HepG2 (cell line): ENCODE measurements around the gene TXNDC2. TPM values are rescaled to one million over a fixed set of nuclear protein-coding genes. Genes with fewer than 3 reads are reported as not detected.

ENCODE experiments used
- GPN1 ChIP-seq: sonication (generic); formaldehyde crosslinking; IDR thresholded peaks from 2 replicates; pipeline ENCODE4 v1.5.1; 2020; ENCODE audit warnings: missing genetic modification reagents, borderline replicate concordance
- KDM6A ChIP-seq: IDR thresholded peaks from 2 replicates; pipeline ENCODE4 v1.6.1; 2016; ENCODE audit warnings: low read depth
- NFE2 ChIP-seq: sonication (generic); formaldehyde crosslinking; IDR thresholded peaks from 2 replicates; pipeline ENCODE4 v1.4.0; 2020; ENCODE audit warnings: missing genetic modification reagents
- NONO ChIP-seq, 2 experiments: fragments of 450-650 bp in 1 of 2; sonication (generic) in 1 of 2; formaldehyde crosslinking in 1 of 2; IDR thresholded peaks in 1 of 2; conservative IDR thresholded peaks in 1 of 2; 2 replicates each; pipeline versions ENCODE4 v1.6.1 to v1.8.0; 2017 to 2022; ENCODE audit warnings: mild to moderate bottlenecking in 1 of 2, missing genetic modification reagents in 1 of 2, moderate library complexity in 1 of 2
- POLR2A ChIP-seq, 2 experiments: IDR thresholded peaks; 2 replicates each; pipeline ENCODE4 v1.6.1; 2011; ENCODE audit warnings: low read depth in 2 of 2, low read length in 2 of 2, mild to moderate bottlenecking in 1 of 2, moderate library complexity in 1 of 2; ENCODE audit not compliant: insufficient read depth in 1 of 2
- SMYD3 ChIP-seq: sonication (generic); formaldehyde crosslinking; IDR thresholded peaks from 2 replicates; pipeline ENCODE4 v1.8.1; 2023; ENCODE audit warnings: mild to moderate bottlenecking, missing genetic modification reagents
- XRCC5 ChIP-seq: fragments of 200-400 bp; formaldehyde crosslinking; optimal IDR thresholded peaks from 2 replicates; pipeline ENCODE3; 2017; ENCODE audit warnings: mild to moderate bottlenecking, low read length
- ZNF138 ChIP-seq: sonication (generic); formaldehyde crosslinking; IDR thresholded peaks from 2 replicates; pipeline ENCODE4 v1.5.0; 2020; ENCODE audit warnings: mild to moderate bottlenecking, low read depth, missing genetic modification reagents
- polyA plus RNA-seq, 8 experiments: library from polyadenylated mRNA; depleted of rRNA in 3 of 8; stranded (reverse) in 7 of 8; unstranded in 1 of 8; fragments of >200 nt; fragmentation: Illumina TruSeq in 4 of 8; extraction: Trizol in 4 of 8; gene quantifications; 2 replicates each; pipeline versions ENCODE4 v1.2.1 to v1.2.3, GENCODE V29; 2011 to 2016; ENCODE audit warnings: low read depth in 4 of 8, missing spikeins in 1 of 8, mixed read lengths in 1 of 8; ENCODE audit not compliant: insufficient read depth in 1 of 8
- total RNA-seq, 5 experiments: library from RNA; depleted of rRNA; stranded (reverse); fragments of >200 nt; fragmentation: Illumina TruSeq; extraction: Trizol; gene quantifications; 2 replicates each; pipeline ENCODE4 v1.2.3, GENCODE V29; 2016; ENCODE audit warnings: low read depth in 1 of 5
- TF ChIP-seq, protein P1 (sequence below): sonication (generic); formaldehyde crosslinking; IDR thresholded peaks from 2 replicates; pipeline ENCODE4 v1.4.0; 2020; ENCODE audit warnings: mild to moderate bottlenecking, missing genetic modification reagents
- TF ChIP-seq, protein P2 (sequence below): sonication (generic); formaldehyde crosslinking; IDR thresholded peaks from 2 replicates; pipeline ENCODE4 v1.4.0; 2020; ENCODE audit warnings: mild to moderate bottlenecking, missing genetic modification reagents
- TF ChIP-seq, protein P3 (sequence below): sonication (generic); formaldehyde crosslinking; IDR thresholded peaks from 2 replicates; pipeline ENCODE4 v1.5.1; 2020; ENCODE audit warnings: mild to moderate bottlenecking, missing genetic modification reagents, borderline replicate concordance
- TF ChIP-seq, protein P4 (sequence below): sonication (generic); formaldehyde crosslinking; IDR thresholded peaks from 2 replicates; pipeline ENCODE4 v1.8.0; 2022; ENCODE audit warnings: mild to moderate bottlenecking, missing genetic modification reagents, moderate library complexity
- TF ChIP-seq, protein P5 (sequence below): sonication (generic); formaldehyde crosslinking; IDR thresholded peaks from 2 replicates; pipeline ENCODE4 v1.4.0; 2020; ENCODE audit warnings: missing genetic modification reagents
- TF ChIP-seq, protein P6 (sequence below): sonication (generic); formaldehyde crosslinking; IDR thresholded peaks from 2 replicates; pipeline ENCODE4 v1.9.0; 2021; ENCODE audit warnings: missing genetic modification reagents, mild to moderate bottlenecking, borderline replicate concordance
- TF ChIP-seq, protein P7 (sequence below): sonication (generic); formaldehyde crosslinking; IDR thresholded peaks from 2 replicates; pipeline ENCODE4 v1.5.0; 2020; ENCODE audit warnings: missing genetic modification reagents
- TF ChIP-seq, protein P8 (sequence below): sonication (generic); formaldehyde crosslinking; IDR thresholded peaks from 2 replicates; pipeline ENCODE4 v1.5.0; 2020; ENCODE audit warnings: mild to moderate bottlenecking, missing genetic modification reagents

Gene TXNDC2
- total and polyA plus RNA-seq, 2 of the 13 experiments (the other 11 are each of a cell fraction or from before 2014, with no cell fraction given), result not detected

DNA sequence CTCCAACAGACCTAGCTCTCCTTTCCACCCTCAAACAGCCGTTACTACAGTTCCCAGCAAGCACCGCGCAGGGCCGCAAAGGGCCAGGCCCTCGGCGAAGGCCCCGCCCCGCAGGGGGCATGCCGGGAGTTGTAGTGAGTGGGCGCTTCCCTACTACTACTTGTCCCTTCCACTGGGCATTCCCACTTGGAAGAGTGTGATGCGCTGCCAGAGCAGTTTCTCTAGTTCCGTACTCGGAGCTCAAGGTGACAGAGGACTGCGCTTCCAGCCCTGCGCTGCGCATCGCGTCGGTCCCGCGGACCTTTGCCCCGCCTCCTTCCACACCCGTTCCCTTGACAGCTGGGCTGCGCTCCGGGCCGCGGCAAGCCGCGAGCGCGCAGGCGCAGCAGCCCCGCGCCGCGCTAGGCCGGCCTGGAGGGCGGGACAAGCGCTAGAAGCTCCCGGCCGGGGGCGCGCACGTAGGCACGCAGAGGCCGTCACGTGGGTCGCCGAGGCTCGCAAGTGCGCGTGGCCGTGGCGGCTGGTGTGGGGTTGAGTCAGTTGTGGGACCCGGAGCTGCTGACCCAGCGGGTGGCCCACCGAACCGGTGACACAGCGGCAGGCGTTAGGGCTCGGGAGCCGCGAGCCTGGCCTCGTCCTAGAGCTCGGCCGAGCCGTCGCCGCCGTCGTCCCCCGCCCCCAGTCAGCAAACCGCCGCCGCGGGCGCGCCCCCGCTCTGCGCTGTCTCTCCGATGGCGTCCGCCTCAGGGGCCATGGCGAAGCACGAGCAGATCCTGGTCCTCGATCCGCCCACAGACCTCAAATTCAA is 28.0 kb downstream of the TXNDC2 start, which contains the start of gene VAPA (continued):
- TF ChIP-seq NFE2 (CRISPR knock-in tag) (no peak), POLR2A (IDR thresholded peaks at IDR 0.05; ENCODE audit: insufficient read depth in 1 of 2, low read depth in 2 of 2, low read length in 2 of 2) (peak; percentile 90 to 93), KDM6A (CRISPR knock-in tag) (no peak), ZNF138 (CRISPR knock-in tag) (peak; percentile 67; the same call in 1 of the 2 replicates), XRCC5 (peak; percentile 9), NONO (IDR thresholded peaks at IDR 0.05) (no peak), NONO (CRISPR knock-in tag; conservative IDR thresholded peaks at IDR 0.05) (peak; percentile 69; the same call in 1 of the 2 replicates), GPN1 (CRISPR knock-in tag) (peak; percentile 46; the same call in 1 of the 2 replicates), SMYD3 (no peak)
- TF ChIP-seq, protein P1, sequence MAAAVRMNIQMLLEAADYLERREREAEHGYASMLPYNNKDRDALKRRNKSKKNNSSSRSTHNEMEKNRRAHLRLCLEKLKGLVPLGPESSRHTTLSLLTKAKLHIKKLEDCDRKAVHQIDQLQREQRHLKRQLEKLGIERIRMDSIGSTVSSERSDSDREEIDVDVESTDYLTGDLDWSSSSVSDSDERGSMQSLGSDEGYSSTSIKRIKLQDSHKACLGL, result 0 out of 2 replicates have a peak, but pooled peaks have one; percentile 37
- TF ChIP-seq, protein P2, sequence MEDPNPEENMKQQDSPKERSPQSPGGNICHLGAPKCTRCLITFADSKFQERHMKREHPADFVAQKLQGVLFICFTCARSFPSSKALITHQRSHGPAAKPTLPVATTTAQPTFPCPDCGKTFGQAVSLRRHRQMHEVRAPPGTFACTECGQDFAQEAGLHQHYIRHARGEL (CRISPR knock-in tag), result 0 out of 2 replicates have a peak, but pooled peaks have one; percentile 48
- TF ChIP-seq, protein P3, sequence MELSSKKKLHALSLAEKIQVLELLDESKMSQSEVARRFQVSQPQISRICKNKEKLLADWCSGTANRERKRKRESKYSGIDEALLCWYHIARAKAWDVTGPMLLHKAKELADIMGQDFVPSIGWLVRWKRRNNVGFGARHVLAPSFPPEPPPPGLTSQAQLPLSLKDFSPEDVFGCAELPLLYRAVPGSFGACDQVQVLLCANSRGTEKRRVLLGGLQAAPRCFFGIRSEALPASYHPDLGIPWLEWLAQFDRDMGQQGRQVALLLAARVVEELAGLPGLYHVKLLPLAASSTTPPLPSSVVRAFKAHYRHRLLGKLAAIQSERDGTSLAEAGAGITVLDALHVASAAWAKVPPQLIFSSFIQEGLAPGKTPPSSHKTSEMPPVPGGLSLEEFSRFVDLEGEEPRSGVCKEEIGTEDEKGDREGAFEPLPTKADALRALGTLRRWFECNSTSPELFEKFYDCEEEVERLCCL (CRISPR knock-in tag), result no peak
- TF ChIP-seq, protein P4, sequence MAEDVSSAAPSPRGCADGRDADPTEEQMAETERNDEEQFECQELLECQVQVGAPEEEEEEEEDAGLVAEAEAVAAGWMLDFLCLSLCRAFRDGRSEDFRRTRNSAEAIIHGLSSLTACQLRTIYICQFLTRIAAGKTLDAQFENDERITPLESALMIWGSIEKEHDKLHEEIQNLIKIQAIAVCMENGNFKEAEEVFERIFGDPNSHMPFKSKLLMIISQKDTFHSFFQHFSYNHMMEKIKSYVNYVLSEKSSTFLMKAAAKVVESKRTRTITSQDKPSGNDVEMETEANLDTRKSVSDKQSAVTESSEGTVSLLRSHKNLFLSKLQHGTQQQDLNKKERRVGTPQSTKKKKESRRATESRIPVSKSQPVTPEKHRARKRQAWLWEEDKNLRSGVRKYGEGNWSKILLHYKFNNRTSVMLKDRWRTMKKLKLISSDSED, result no peak
- TF ChIP-seq, protein P5, sequence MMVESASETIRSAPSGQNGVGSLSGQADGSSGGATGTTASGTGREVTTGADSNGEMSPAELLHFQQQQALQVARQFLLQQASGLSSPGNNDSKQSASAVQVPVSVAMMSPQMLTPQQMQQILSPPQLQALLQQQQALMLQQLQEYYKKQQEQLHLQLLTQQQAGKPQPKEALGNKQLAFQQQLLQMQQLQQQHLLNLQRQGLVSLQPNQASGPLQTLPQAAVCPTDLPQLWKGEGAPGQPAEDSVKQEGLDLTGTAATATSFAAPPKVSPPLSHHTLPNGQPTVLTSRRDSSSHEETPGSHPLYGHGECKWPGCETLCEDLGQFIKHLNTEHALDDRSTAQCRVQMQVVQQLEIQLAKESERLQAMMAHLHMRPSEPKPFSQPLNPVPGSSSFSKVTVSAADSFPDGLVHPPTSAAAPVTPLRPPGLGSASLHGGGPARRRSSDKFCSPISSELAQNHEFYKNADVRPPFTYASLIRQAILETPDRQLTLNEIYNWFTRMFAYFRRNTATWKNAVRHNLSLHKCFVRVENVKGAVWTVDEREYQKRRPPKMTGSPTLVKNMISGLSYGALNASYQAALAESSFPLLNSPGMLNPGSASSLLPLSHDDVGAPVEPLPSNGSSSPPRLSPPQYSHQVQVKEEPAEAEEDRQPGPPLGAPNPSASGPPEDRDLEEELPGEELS (CRISPR knock-in tag), result no peak
- TF ChIP-seq, protein P6, sequence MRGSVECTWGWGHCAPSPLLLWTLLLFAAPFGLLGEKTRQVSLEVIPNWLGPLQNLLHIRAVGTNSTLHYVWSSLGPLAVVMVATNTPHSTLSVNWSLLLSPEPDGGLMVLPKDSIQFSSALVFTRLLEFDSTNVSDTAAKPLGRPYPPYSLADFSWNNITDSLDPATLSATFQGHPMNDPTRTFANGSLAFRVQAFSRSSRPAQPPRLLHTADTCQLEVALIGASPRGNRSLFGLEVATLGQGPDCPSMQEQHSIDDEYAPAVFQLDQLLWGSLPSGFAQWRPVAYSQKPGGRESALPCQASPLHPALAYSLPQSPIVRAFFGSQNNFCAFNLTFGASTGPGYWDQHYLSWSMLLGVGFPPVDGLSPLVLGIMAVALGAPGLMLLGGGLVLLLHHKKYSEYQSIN (CRISPR knock-in tag), result no peak
- TF ChIP-seq, protein P7, sequence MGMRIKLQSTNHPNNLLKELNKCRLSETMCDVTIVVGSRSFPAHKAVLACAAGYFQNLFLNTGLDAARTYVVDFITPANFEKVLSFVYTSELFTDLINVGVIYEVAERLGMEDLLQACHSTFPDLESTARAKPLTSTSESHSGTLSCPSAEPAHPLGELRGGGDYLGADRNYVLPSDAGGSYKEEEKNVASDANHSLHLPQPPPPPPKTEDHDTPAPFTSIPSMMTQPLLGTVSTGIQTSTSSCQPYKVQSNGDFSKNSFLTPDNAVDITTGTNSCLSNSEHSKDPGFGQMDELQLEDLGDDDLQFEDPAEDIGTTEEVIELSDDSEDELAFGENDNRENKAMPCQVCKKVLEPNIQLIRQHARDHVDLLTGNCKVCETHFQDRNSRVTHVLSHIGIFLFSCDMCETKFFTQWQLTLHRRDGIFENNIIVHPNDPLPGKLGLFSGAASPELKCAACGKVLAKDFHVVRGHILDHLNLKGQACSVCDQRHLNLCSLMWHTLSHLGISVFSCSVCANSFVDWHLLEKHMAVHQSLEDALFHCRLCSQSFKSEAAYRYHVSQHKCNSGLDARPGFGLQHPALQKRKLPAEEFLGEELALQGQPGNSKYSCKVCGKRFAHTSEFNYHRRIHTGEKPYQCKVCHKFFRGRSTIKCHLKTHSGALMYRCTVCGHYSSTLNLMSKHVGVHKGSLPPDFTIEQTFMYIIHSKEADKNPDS (CRISPR knock-in tag), result no peak
- TF ChIP-seq, protein P8, sequence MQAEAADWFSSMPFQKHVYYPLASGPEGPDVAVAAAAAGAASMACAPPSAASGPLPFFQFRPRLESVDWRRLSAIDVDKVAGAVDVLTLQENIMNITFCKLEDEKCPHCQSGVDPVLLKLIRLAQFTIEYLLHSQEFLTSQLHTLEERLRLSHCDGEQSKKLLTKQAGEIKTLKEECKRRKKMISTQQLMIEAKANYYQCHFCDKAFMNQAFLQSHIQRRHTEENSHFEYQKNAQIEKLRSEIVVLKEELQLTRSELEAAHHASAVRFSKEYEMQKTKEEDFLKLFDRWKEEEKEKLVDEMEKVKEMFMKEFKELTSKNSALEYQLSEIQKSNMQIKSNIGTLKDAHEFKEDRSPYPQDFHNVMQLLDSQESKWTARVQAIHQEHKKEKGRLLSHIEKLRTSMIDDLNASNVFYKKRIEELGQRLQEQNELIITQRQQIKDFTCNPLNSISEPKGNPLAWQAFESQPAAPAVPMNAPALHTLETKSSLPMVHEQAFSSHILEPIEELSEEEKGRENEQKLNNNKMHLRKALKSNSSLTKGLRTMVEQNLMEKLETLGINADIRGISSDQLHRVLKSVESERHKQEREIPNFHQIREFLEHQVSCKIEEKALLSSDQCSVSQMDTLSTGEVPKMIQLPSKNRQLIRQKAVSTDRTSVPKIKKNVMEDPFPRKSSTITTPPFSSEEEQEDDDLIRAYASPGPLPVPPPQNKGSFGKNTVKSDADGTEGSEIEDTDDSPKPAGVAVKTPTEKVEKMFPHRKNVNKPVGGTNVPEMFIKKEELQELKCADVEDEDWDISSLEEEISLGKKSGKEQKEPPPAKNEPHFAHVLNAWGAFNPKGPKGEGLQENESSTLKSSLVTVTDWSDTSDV (CRISPR knock-in tag), result no peak
